ENCODE measurements around the gene FABP2. TPM values are rescaled to one million over a fixed set of nuclear protein-coding genes. Genes with fewer than 3 reads are reported as not detected.
"Not testable (repeated sequence)": the region's sequence is repeated elsewhere in the genome, so short reads cannot be mapped to it uniquely, and the experiment has no call there.

The FABP2 gene
- not detected in 2 replicates for total RNA-seq (2014; rRNA removed; shearing (Covaris generic))
- polyA plus RNA-seq (2015; cell fraction: cytosol; rRNA removed): not detected in 2 replicates
- not detected in 2 replicates for polyA plus RNA-seq (2015; cell fraction: nucleus; rRNA removed)

DNA sequence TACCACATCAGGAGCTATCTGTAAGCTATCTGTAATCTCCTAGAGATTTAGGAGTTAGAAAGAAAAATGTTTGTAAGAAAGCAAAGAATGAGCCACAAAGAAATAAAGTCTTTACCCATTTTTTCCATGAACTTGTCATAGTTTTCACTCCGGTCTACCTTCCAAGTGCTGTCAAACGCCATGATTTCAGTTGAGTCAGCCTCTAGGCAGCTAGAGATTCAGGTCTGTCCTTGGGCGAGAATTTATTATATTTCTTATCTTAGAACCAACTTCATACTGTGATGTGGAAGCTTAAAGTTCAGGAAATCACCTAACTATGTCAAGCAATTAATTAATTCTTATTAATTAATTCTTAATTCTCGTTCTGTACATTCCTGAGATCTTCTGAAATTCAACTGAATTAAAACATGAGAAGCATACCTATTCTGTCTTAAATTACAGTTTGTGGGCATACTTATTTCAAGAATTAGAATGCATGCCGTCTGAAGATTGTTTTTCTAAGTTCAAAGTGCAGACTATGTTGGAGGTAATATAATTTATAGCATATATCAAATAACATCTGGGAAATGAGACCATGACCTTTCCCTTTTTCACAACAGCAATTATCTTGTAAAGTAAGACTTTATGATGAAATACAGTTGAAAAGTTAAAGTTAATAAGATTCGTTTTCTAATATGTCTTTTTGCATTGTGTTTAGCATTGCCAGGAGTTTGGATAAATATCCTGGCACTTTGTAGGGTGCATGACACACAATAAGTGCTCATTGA is at the start of gene FABP2:
Gene FABP2, minus strand, starts transcription at position 218 of the 767 bp plus-strand sequence. Its CDS starts 36 bp downstream, at position 182.
- no peak for DNase-seq (ENCODE audit: low read depth)

DNA sequence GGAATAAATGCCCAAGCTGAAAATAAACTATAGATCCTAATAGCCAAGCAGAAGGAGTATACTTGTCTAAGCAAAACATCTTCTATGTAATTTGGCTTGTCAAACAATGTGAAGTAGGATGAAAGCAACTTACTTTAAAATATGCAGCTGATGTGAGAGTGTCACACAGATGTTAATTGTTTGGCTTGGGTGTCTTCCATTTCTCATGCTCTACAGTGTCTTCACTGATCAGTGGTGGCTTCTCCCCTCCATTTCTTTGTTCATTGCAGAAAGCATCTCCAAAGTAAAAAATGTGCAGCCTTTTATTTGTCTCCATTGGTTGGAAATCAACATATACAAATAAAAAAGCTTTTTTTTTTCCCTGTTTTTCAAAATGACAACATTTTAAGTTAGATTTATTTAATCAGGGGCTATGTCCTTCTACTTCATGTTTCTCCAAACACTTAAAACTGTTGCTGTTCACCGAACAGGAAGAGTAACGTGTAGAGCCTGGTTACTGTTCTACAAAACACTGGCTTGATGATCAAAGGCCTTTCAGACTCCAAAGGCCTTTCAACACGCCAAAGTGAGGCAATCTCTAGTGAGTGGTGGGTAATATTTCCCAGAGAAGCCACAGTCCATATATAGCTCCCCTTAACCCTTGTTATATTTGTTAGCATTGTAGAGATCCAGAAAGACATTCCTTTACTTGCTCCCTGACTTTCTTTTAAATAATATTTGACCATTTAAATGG is 49.2 kb upstream of the FABP2 start:
- not testable (repeated sequence) for DNase-seq (ENCODE audit: low read depth)

DNA sequence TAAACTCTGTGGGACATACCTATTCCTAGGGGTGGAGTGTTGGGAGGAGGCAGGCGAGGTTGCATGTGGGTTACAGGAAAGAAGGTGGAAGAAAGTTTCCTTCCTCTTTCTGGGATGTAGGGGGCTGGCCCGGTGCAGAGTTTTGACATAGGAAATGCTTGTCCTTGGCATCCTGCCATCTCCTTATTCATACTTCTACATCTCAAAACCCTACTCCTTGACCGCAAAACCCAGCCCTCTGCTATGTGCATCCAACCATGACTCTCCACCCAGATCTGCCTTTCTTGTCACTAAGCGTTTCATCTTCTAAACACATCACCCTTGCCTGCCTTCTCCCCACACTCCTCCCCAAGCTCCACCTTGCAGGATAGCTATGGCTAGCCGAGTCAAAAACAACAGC is 48.5 kb upstream of the FABP2 start:
- DNase-seq (ENCODE audit: low read depth): peak; percentile 83

DNA sequence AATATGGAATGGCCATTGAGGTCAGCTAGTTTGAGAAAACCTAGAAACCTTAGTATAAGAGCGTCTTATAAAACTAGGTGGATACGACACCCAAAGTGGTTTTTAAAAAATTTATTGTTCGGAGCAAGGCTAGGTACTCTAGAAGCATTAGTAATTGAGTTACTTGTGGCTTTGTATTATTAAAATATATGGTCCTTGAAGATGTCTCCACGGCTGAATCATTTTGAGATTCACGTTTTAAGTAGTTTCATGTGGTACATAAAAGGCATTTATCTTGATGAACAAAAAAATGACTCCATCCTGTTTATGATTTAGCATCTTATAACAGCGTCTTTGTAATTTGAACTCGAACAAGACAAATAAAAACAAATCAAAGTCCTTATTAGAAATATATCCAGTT is 44.9 kb upstream of the FABP2 start:
- not testable (repeated sequence) for DNase-seq (ENCODE audit: low read depth)

DNA sequence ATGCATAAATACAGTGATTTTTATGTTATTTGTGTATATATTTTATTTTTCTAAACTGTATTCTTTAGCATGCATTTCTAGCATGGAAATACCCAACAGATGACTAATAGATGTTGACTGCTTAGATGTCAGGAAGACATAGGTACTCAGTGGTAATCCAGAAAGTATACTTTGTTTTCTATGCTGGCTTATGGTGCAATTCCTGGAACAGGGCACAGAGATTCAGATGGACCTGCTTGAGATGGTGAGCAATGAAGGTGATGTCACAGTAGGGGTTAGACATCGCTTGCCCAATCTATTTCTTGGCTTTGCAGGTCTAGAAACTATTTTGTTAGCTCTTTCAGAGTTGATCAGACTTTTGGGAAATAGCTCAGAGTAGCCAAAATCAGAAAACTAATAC is 42.3 kb upstream of the FABP2 start:
- DNase-seq (ENCODE audit: low read depth): not testable (repeated sequence)

DNA sequence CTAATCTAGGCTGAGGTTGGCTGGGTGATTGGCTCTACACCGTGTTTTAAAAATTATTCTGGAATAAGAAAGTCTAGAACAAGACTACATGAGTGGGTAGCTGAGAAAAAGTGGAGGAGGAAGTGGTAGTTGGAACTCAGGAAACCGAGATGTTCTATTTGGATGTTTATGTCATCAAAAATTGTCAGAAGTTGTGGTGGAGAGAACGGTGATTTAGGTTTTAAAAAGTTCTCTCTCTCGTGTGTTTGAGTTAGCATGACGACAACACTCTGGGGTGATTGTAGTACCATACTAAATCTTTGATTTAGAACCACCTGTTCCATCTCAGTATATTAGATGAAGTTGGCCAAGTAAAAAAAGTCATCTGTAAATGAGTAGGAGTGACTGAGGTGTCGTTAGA is 41.4 kb upstream of the FABP2 start:
- DNase-seq (ENCODE audit: low read depth): not testable (repeated sequence)

DNA sequence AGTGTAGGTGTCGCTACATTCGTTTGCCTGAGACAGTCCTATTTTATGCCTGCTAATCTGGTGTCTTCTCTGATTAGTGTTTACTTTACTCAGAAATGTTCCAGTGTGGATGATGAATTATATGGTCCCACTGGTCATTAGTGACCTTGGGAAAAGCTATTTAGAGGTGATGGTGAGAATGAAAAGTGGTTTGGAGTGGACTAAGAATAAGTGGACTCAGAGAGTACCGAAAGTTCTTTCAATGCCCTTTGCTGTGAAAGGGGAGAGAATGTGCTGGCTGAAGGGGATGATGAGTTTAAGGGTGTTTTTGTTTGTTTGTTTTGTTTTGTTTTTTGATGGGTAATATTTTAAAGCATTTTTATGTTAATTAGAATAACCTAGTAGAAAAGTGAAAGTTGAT is 40.5 kb upstream of the FABP2 start:
- not testable (repeated sequence) for DNase-seq (ENCODE audit: low read depth)

DNA sequence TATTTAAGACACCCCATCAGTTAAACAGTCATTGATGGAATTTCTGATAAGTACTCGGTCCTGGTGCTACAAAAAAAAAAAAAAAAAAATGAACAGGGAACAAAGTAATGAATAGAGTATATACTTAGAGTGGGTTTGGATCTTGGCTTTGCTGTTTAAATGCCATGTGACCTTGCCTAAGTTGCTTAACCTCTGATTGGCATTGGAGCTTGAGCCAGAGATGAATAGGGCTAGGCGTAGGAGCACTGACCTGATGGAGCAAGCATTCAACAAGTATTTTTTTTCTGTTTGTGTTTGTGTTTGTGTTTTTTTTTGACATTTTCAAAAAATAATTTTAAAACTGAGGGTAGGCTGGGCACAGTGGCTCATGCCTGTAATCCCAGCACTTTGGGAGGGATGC is 37.9 kb upstream of the FABP2 start:
- not testable (repeated sequence) for DNase-seq (ENCODE audit: low read depth)

DNA sequence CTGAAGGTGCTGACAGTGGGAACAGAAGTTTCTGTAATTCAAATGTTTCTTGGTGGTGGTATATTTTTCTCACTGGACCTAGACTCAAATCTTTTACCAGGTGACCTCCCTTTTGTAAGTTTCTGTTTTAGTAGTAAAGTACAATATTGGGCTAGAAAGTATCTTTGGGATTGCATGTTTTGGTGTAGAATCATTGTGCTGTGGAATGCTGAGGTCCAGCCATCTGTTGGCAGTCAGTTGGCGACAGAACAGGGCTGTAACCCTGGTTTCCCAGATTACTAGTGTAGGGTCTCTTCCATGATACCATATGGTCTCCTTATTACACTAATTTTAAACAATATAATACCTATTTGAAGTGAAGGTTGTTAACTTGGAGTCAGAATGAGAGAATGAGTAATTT is 34.9 kb upstream of the FABP2 start:
- DNase-seq (ENCODE audit: low read depth): not testable (repeated sequence)

DNA sequence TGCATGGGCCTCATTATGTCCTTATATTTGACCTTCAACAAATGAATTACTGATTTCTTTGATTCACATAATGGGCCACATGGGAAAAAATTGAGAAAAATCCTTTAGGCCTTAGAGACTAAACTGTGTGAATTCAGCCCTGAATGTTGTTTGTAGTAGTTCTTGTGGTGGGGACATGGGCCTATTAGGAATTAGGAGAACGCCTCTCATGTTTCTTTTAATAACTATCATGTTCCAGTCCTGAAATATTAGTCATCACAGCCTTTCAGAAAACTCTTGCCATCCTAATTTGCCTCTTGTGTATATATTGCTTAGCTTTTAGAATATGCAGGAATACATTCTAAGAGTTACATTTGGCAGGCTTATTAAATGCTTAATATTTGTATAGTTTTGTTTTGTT is 34.1 kb upstream of the FABP2 start:
- not testable (repeated sequence) for DNase-seq (ENCODE audit: low read depth)

DNA sequence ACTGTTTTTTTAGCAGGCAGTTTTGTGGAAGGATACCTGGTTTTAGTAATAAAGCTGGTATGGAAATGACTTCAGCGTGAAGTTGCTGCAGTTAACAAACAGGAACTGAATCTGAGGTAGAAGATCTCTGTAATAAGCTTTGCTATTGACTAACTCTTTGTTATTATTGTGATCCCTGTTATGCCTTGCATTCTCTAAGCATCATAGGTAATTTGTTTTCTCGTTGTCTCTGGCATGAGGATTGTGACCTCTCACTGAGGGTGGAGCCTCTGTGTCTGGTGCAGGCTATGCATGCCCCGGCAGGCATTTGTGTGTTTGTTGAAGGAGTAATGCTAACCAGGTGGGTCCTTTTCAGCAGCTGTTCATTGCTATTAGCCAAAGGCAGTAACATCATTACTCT is 31.4 kb upstream of the FABP2 start:
- not testable (repeated sequence) for DNase-seq (ENCODE audit: low read depth)

DNA sequence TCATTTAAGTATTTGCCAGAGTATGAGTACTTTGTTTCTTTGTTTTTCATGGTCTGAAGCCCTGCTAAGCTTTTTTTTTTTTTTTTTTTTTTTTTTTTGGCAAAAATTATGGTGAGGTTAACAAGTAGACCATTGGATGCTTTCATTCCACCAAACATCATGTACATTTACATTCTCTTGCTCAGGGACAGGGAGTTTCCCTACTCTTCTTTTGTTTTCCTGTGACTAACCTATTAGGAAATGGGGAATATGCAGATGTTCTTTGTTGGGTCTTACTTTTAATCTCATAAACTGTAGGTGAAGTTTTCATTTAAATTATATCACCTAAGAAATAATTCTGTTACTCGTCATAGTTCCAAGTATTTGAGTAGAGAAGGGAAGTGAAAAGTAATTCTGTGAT is 26.2 kb upstream of the FABP2 start:
- DNase-seq (ENCODE audit: low read depth): not testable (repeated sequence)

DNA sequence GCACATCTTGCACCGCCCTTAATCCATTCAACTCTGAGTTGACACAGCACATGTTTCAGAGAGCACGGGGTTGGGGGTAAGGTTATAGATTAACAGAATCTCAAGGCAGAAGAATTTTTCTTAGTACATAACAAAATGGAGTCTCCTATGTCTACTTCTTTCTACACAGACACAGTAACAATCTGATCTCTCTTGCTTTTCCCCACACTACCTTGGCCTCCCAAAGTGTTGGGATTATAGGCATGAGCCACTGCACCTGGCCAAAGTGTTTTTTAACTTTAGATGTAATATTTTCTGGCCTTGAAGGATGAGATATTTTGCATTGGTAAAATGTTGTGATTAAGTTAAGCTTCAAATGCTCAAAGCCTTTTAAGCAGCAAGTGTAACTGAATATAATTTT is 21.4 kb upstream of the FABP2 start:
- DNase-seq (ENCODE audit: low read depth): not testable (repeated sequence)

DNA sequence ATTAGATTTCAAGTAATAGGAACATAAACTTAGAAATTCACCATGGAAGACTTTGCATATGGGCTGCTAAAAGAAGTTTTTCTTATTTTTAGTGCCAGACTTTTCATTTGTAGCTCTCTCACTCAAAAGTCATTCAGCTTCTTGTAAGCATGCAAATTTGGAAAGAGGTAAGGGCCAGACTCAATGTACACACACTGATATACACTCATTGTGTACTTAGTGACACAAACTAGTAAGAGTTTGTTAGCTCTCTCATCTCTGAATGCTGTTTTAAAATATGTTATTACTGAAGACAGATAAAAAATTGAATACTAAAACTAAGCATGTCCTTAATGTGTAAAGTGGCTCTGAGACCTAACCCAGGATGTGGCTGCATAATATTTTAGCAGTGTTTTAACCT is 18.0 kb upstream of the FABP2 start:
- not testable (repeated sequence) for DNase-seq (ENCODE audit: low read depth)

DNA sequence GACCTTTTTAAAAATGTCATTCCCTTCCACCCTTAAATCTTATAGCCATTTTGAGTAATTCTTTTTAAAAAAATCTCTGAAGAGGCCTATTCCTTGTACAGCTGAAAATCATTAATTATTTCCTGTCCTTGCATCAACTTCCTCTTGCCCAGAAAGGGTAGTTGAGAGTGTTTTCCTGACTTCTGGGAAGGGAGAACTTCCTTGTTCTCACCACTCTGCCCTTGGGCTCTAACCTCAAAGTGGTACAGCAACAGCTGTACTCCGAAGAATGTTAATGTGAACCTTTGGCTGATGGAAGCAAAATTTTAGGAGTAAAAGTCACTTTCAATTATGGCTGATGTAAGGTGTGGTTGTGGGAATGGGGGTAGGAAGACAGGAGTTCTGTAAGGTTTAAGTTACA is 15.1 kb upstream of the FABP2 start:
- DNase-seq (ENCODE audit: low read depth): no peak

DNA sequence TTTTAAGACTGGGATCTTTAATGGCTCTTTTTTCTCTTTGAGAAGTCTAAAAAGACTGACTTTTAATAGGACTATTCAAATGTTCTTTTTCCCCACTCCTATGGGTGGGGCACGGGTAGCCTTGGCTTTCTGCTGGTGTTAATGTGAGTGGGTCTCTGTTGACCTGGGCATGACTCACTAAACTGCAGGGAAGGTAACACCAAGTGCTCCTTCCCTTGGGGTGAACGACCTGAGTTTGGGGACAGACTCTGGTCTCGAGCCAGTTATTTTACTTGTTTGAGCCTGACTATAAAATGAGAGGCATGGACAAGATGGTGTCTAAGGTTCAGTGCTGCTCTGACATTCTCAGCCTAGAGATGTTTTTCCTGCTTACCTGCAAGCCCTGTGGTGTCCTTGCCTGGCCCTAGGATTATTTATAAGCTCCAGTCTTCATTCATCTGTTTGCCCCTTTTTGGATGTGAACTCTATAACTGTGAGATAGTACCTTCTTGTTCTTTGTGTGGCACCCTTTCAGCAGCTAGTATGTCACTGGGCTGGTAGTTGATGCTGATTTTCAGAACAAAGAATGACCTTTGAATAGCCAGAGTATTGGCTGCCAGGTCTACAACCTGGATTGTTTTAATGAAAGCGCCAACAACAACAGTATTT is 14.5 kb upstream of the FABP2 start:
- DNase-seq (ENCODE audit: low read depth): not testable (repeated sequence)

DNA sequence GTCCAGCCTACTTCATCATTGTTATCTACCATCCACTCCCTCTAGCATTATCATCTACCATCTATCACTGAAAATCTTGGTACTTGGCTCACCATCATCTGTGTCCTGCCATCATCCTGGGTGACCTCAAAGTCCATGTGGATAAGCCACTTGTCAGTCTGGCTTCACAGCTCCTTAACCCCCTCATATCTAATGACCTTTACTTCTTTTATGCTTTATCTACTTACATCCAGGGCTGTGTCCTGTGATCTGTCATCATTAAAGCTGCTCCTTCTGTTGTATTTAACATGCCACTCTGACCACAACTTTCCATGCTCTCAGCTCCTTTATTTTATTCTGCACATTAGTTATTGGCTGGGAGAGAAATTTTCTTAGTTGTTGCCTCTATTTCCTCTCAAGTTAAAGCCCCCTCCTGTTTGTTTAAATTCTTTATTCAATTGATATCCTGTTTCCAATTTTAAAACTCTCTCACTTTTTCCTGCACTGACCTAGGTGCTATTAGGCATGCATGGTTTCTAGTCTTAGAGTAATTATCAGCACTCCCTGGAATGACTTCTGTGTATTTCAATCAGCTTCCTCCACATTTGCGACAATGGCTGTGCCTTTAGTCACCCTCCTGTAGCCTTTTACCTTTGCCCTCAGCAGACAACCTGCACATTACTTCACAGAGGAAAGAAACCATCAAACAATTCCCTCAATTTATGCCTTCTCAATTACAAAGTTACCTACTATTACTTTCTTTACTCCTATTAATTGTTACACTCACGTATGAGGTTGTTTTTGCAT is 8.1 kb upstream of the FABP2 start:
- DNase-seq (ENCODE audit: low read depth): no peak

DNA sequence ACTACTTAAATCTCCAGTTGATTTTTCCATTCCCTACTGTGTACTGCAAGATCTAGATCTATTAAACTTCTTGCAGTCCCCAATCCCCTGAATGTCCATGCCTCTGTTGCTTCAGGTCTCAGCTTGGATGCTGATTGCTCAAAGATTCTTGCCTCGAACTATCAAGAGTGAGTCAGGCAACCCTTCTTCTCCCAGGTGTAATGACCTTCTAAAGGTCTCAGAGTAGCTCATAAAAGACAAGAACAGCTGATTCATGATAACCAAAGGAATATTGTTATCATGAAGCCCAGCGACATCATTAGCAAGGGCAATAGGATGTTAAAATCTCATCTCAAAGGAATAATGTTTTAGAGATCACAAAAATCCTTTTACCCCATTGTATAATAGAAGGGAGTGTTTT is 6.8 kb upstream of the FABP2 start:
- no peak for DNase-seq (ENCODE audit: low read depth)

DNA sequence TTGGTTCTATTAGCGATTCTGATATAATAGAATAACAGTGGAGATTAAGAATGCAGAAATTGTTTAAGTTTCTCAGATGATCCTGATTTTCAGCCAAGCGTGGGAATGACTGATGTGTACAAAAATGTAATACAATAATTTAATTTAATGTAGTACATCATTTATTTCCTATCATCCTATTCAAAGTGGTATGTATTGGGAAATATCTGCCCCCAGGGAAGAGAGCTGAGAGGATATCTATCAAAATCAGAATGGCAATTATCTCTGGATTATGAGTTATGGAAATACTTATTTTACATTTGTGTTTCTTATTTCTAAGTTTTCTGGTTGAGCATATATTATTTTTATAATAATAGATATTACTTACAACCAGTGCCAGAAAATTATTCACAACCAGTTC is 3.9 kb downstream of the FABP2 start:
- DNase-seq (ENCODE audit: low read depth): no peak

DNA sequence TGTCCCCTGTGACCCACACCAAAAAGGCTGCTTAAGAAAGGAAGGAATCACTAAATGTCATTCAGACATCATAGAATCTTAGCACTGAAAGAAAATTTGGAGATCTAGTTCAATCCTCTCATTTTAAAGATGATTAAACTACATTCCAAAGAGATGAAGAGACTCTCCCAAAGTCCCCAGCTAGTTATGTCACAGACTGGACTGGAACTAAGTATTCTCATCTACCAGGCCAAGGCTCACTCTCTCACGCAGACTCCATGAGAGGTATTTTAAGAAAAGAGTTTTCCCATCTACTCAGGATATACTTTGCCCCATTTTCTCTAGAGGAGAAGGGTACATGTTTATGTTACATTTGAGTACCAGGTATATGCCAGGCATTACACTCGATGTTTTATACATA is 6.9 kb downstream of the FABP2 start:
- DNase-seq (ENCODE audit: low read depth): no peak

DNA sequence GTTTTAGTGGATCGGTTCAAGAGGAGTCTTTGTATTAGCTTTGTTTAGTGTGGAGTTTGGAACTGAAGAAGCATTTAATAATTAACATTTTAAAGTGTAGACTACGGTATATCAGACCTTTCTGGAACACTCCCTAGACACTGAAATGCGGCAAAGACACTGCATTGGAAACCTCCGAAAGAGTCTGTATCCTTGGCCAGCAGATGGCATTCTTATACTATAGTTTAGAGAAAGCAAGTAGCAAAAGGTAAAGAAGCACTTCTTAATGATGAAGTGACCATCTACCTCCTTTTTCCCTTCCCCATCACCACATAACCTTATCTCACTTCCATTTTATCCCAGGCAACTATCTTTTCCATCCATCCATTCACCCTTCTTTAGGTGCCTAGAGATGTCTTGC is 7.6 kb downstream of the FABP2 start:
- DNase-seq (ENCODE audit: low read depth): peak; percentile 50
